ENCODE measurements around the gene MASP1. TPM values are rescaled to one million over a fixed set of nuclear protein-coding genes. Genes with fewer than 3 reads are reported as not detected.

Gene MASP1
- total RNA-seq, 1 experiment from 2014 or later = 1.0 TPM

GRCh38 chr3:187274977-187275338, 16.6 kb downstream of the MASP1 start:
- Histone ChIP-seq H3K23ac (ENCODE audit: insufficient read length, low read depth, low read length) (no peak overlapping the region), H3K27ac (ENCODE audit: insufficient read length, low read depth, low read length) (no peak overlapping the region), H2BK5ac (ENCODE audit: insufficient read length, low read length) (no peak overlapping the region), H3K27me3 (ENCODE audit: insufficient read depth, low read length) (no peaks in the 10 kb centered on the region), H4K8ac (replicated peaks; ENCODE audit: insufficient read length, low read depth, low read length) (no peak overlapping the region), H3K4me2 (ENCODE audit: insufficient read depth, insufficient read length, low read length) (peak overlapping the region; percentile 7), H3K4me1 (ENCODE audit: insufficient read depth, low read length) (peaks cover 7% of the 10 kb centered on the region), H3K14ac (ENCODE audit: insufficient read depth, low read length) (peak overlapping the region; percentile 7; the same call in 1 of the 2 replicates), H2BK12ac (ENCODE audit: insufficient read length, low read depth, low read length) (no peak overlapping the region), H3K9me3 (ENCODE audit: control insufficient read depth, low read depth, low read length) (no peaks in the 10 kb centered on the region), H3K23me2 (ENCODE audit: insufficient read length, low read depth, low read length, poor library complexity, severe bottlenecking) (no peaks in the 10 kb centered on the region), H4K20me1 (ENCODE audit: control insufficient read depth, insufficient read depth, insufficient read length) (no peaks in the 10 kb centered on the region), H2BK120ac (ENCODE audit: low read depth, low read length, poor library complexity, severe bottlenecking) (no peak overlapping the region), H3K4ac (ENCODE audit: low read depth, low read length) (no peak overlapping the region), H4K91ac (ENCODE audit: insufficient read length, low read depth, low read length) (no peak overlapping the region), H2AK5ac (ENCODE audit: insufficient read length, low read length) (no peak overlapping the region), H3T11ph (ENCODE audit: low read length) (no peak overlapping the region), H2BK15ac (ENCODE audit: low read depth, low read length) (no peak overlapping the region), H3K79me1 (ENCODE audit: insufficient read depth, low read depth, low read length, poor library complexity, severe bottlenecking) (no peaks in the 10 kb centered on the region), H4K5ac (ENCODE audit: insufficient read length, low read depth, low read length) (no peak overlapping the region), H2BK20ac (ENCODE audit: low read depth, low read length, poor library complexity, severe bottlenecking) (no peak overlapping the region), H2AFZ (ENCODE audit: low read length) (no peak overlapping the region), H3K79me2 (ENCODE audit: insufficient read depth, low read length) (no peaks in the 10 kb centered on the region), H3K18ac (ENCODE audit: insufficient read length, low read depth, low read length) (peak overlapping the region; percentile 31), H3K9ac (ENCODE audit: extremely low read depth, insufficient read length, low read length) (no peak overlapping the region), H3K56ac (ENCODE audit: insufficient read length, low read depth, low read length) (no peak overlapping the region)
- H3K27me3 Mint-ChIP-seq (ENCODE audit: low read depth) = no peaks in the 10 kb centered on the region; the same call in none of the 2 replicates
- no CpG with 5 or more reads among the region's 5 CpGs for WGBS (ENCODE audit: extremely low coverage, insufficient read length, low lambda C conversion rate)
- H3K9me3 Mint-ChIP-seq = peaks cover 6% of the 10 kb centered on the region in 2 experiments; a peak in 4 of 5 replicates
- H3K4me3 Mint-ChIP-seq = peak overlapping the region in 1 of 2 experiments; percentile 45; a peak in 3 of 5 replicates
- H3K4me1 Mint-ChIP-seq = peaks cover 35 to 49% of the 10 kb centered on the region in 2 experiments
- peak overlapping the region; percentile 83 to 95 (median 93); a peak in 6 of 7 replicates for H3K27ac Mint-ChIP-seq
- no peak for TF ChIP-seq CTCF (conservative IDR thresholded peaks at IDR 0.05)
- H3K36me3 Mint-ChIP-seq (ENCODE audit: insufficient read depth in 1 of 3, low read depth in 3 of 3) = peaks cover 3 to 7% (median 5%) of the 10 kb centered on the region in 3 experiments; a peak in 5 of 7 replicates
- peak; percentile 86 for DNase-seq

Measured in H9 (cell line).